GM23338 (cell line): ENCODE data around the gene GRIA3. TPM values are rescaled to one million over a fixed set of nuclear protein-coding genes. Genes with fewer than 3 reads are reported as not detected.

ENCODE experiments used
- ATAC-seq: fragments of 200-7000 bp; cut with Tn5 transposase; 3 replicates; pipeline ENCODE4 v1.9.1; 2020
- DNase-seq: peaks from one replicate; pipeline ENCODE4 v3.0.0-alpha.2; 2015; ENCODE audit warnings: low spot score
- H2AFZ ChIP-seq: fragments of 200-600 bp; sonication (generic); 2 replicates; pipeline ENCODE4 v1.8.0; 2016; ENCODE audit warnings: antibody characterized with exemption, mild to moderate bottlenecking, moderate library complexity
- H3F3A ChIP-seq: fragments of 200-600 bp; sonication (generic); replicated peaks from 2 replicates; pipeline ENCODE4 v1.8.0; 2017; ENCODE audit warnings: antibody characterized with exemption, mixed run types, low read depth
- H3K27ac ChIP-seq: fragments of 200-600 bp; sonication (generic); 2 replicates; pipeline ENCODE4 v1.6.1; 2016; ENCODE audit warnings: low read depth
- H3K27me3 ChIP-seq: fragments of 200-600 bp; sonication (generic); 2 replicates; pipeline ENCODE4 v1.8.0; 2016; ENCODE audit warnings: mild to moderate bottlenecking, mixed run types, moderate library complexity; ENCODE audit not compliant: insufficient read depth
- H3K36me3 ChIP-seq: fragments of 200-600 bp; sonication (generic); 2 replicates; pipeline ENCODE4 v1.8.0; 2016; ENCODE audit warnings: mild to moderate bottlenecking; ENCODE audit not compliant: insufficient read depth
- H3K4me1 ChIP-seq: fragments of 200-600 bp; sonication (generic); 2 replicates; pipeline ENCODE4 v1.8.0; 2016; ENCODE audit warnings: mild to moderate bottlenecking, moderate library complexity; ENCODE audit not compliant: insufficient read depth
- H3K4me2 ChIP-seq: fragments of 200-600 bp; sonication (generic); 2 replicates; pipeline ENCODE4 v1.7.1; 2017; ENCODE audit warnings: mixed run types
- H3K4me3 ChIP-seq: fragments of 200-600 bp; sonication (generic); 2 replicates; pipeline ENCODE4 v1.6.1; 2016; ENCODE audit warnings: mixed run types
- H3K79me2 ChIP-seq: fragments of 200-600 bp; sonication (generic); replicated peaks from 2 replicates; pipeline ENCODE4 v1.8.0; 2017; ENCODE audit warnings: mild to moderate bottlenecking; ENCODE audit not compliant: insufficient read depth
- H3K9me2 ChIP-seq: fragments of 200-600 bp; sonication (generic); 2 replicates; pipeline ENCODE4 v1.8.0; 2017; ENCODE audit not compliant: insufficient read depth
- H4K20me1 ChIP-seq: fragments of 200-600 bp; sonication (generic); replicated peaks from 2 replicates; pipeline ENCODE4 v1.8.0; 2017; ENCODE audit warnings: mild to moderate bottlenecking; ENCODE audit not compliant: insufficient read depth
- H3K27ac Mint-ChIP-seq: 2 replicates; pipeline ENCODE4 v1.8.0; 2020; ENCODE audit warnings: inconsistent platforms, mild to moderate bottlenecking, moderate library complexity, mixed read lengths
- H3K27me3 Mint-ChIP-seq: 3 replicates; pipeline ENCODE4 v1.8.0; 2022; ENCODE audit warnings: low read depth, mild to moderate bottlenecking, moderate library complexity, mixed read lengths, inconsistent platforms; ENCODE audit not compliant: insufficient read depth, poor library complexity
- H3K36me3 Mint-ChIP-seq: 3 replicates; pipeline ENCODE4 v1.8.0; 2021; ENCODE audit warnings: low read depth, mild to moderate bottlenecking, inconsistent platforms, moderate library complexity, mixed read lengths
- H3K4me1 Mint-ChIP-seq: 3 replicates; pipeline ENCODE4 v1.8.0; 2020; ENCODE audit warnings: mild to moderate bottlenecking, inconsistent platforms, mixed read lengths
- H3K4me3 Mint-ChIP-seq: 3 replicates; pipeline ENCODE4 v1.8.0; 2021; ENCODE audit warnings: moderate library complexity, mild to moderate bottlenecking, inconsistent platforms, mixed read lengths
- H3K9me3 Mint-ChIP-seq: 3 replicates; pipeline ENCODE4 v1.8.0; 2020; ENCODE audit warnings: moderate library complexity, mild to moderate bottlenecking, inconsistent platforms, mixed read lengths
- CREB1 ChIP-seq: fragments of 250-450 bp; sonication (Bioruptor Pico); IDR thresholded peaks from 2 replicates; pipeline ENCODE4 v1.5.0; 2020; ENCODE audit warnings: low read depth, mild to moderate bottlenecking, moderate library complexity
- EZH2 ChIP-seq: fragments of 200-600 bp; sonication (generic); IDR thresholded peaks from one replicate; pipeline ENCODE4 v1.8.0; 2017; ENCODE audit warnings: antibody characterized with exemption, mild to moderate bottlenecking, low read depth; ENCODE audit not compliant: unreplicated experiment
- EZH2phosphoT487 ChIP-seq: fragments of 200-600 bp; sonication (generic); IDR thresholded peaks from one replicate; pipeline ENCODE4 v1.8.1; 2018; ENCODE audit warnings: antibody characterized with exemption; ENCODE audit not compliant: unreplicated experiment
- JUNB ChIP-seq: IDR thresholded peaks from one replicate; pipeline ENCODE4 v1.6.1; 2016; ENCODE audit warnings: antibody characterized with exemption; ENCODE audit not compliant: unreplicated experiment
- NANOG ChIP-seq: IDR thresholded peaks from 2 replicates; pipeline ENCODE4 v1.6.1; 2016; ENCODE audit warnings: antibody characterized with exemption, borderline replicate concordance
- POLR2AphosphoS5 ChIP-seq: IDR thresholded peaks from 2 replicates; pipeline ENCODE4 v1.6.1; 2016; ENCODE audit warnings: antibody characterized with exemption, low read depth
- STAT1 ChIP-seq: IDR thresholded peaks from one replicate; pipeline ENCODE4 v1.6.1; 2016; ENCODE audit warnings: antibody characterized with exemption; ENCODE audit not compliant: unreplicated experiment
- ZNF114 ChIP-seq: fragments of 250-450 bp; sonication (Bioruptor Pico); IDR thresholded peaks from 2 replicates; pipeline ENCODE4 v1.5.0; 2020; ENCODE audit warnings: mild to moderate bottlenecking, moderate library complexity
- ZNF331 ChIP-seq: fragments of 250-450 bp; sonication (Bioruptor Pico); IDR thresholded peaks from 2 replicates; pipeline ENCODE4 v1.5.0; 2020; ENCODE audit warnings: low read depth, mild to moderate bottlenecking, moderate library complexity
- polyA plus RNA-seq: library from polyadenylated mRNA; unstranded; fragments of >200 nt; fragmentation: Nextera tagmentation; extraction: Ambion mirVana; gene quantifications from 2 replicates; pipeline ENCODE4 v1.2.1, GENCODE V29; 2016
- total RNA-seq: library from RNA; depleted of rRNA; stranded (reverse); fragments of >200 nt; shearing (Covaris generic); gene quantifications from 2 replicates; pipeline ENCODE4 v1.2.3, GENCODE V29; 2014
- TF ChIP-seq, protein P1 (sequence below): IDR thresholded peaks from 2 replicates; pipeline ENCODE4 v1.6.1; 2016; ENCODE audit warnings: antibody characterized with exemption
- TF ChIP-seq, protein P2 (sequence below), 2 experiments: fragments of 200-600 bp in 1 of 2; sonication (generic) in 1 of 2; conservative IDR thresholded peaks; 2 replicates each; pipeline versions ENCODE4 v1.5.1 to v1.6.1; 2016 to 2017; ENCODE audit warnings: antibody characterized with exemption in 2 of 2, low read depth in 2 of 2, mild to moderate bottlenecking in 2 of 2, moderate library complexity in 1 of 2
- TF ChIP-seq, protein P3 (sequence below): IDR thresholded peaks from one replicate; pipeline ENCODE4 v1.6.1; 2018; ENCODE audit warnings: antibody characterized with exemption; ENCODE audit not compliant: unreplicated experiment
- TF ChIP-seq, protein P4 (sequence below): fragments of 250-450 bp; sonication (Bioruptor Pico); IDR thresholded peaks from 2 replicates; pipeline ENCODE4 v1.5.0; 2020; ENCODE audit warnings: mild to moderate bottlenecking, moderate library complexity

GRIA3 gene
- total and polyA plus RNA-seq, 2 experiments from 2014 or later: 2.7 to 5.6 TPM

DNA sequence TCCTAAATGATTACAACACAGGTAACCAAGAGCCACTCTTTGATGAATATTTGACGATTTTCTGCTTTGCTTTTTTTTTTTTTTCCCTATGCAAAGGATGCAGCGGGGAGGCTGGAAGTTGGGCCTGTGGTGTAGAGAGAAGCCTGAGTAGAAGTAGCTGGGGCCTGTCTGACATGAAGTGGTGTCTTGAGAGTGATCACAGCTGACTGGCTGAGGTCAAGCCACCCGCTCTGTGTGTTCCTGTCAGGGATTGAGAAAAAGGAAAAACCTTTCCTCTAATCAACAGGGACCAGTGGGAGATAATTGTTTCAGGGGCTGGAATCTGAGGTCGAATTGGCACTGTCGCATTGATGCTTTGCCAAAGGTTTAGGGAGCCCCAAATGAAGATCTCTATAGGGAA, 258.7 kb downstream of the GRIA3 start:
- Histone ChIP-seq H3K4me1 (no peaks in the 10 kb centered on the region), H3K36me3 (no peaks in the 10 kb centered on the region), H3K27me3 (no peaks in the 10 kb centered on the region), H3K9me2 (no peaks in the 10 kb centered on the region), H3K4me3 (no peak overlapping the region), H3K27ac (no peak overlapping the region), H3K79me2 (no peaks in the 10 kb centered on the region), H2AFZ (no peak overlapping the region), H4K20me1 (no peaks in the 10 kb centered on the region), H3F3A (no peaks in the 10 kb centered on the region), H3K4me2 (no peak overlapping the region)
- ATAC-seq: no peak
- Mint-ChIP-seq H3K4me3 (no peak overlapping the region), H3K4me1 (no peaks in the 10 kb centered on the region; the same call in 2 of the 3 replicates), H3K27me3 (no peaks in the 10 kb centered on the region), H3K9me3 (no peaks in the 10 kb centered on the region; the same call in 2 of the 3 replicates), H3K27ac (no peak overlapping the region), H3K36me3 (no peaks in the 10 kb centered on the region)
- TF ChIP-seq, protein P1, sequence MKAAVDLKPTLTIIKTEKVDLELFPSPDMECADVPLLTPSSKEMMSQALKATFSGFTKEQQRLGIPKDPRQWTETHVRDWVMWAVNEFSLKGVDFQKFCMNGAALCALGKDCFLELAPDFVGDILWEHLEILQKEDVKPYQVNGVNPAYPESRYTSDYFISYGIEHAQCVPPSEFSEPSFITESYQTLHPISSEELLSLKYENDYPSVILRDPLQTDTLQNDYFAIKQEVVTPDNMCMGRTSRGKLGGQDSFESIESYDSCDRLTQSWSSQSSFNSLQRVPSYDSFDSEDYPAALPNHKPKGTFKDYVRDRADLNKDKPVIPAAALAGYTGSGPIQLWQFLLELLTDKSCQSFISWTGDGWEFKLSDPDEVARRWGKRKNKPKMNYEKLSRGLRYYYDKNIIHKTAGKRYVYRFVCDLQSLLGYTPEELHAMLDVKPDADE: no peak
- TF ChIP-seq EZH2 (no peak), JUNB (no peak), POLR2AphosphoS5 (no peak), CREB1 (CRISPR knock-in tag) (no peak), ZNF331 (CRISPR knock-in tag) (no peak), NANOG (no peak), ZNF114 (no peak), STAT1 (no peak), EZH2phosphoT487 (no peak)
- TF ChIP-seq, protein P2, sequence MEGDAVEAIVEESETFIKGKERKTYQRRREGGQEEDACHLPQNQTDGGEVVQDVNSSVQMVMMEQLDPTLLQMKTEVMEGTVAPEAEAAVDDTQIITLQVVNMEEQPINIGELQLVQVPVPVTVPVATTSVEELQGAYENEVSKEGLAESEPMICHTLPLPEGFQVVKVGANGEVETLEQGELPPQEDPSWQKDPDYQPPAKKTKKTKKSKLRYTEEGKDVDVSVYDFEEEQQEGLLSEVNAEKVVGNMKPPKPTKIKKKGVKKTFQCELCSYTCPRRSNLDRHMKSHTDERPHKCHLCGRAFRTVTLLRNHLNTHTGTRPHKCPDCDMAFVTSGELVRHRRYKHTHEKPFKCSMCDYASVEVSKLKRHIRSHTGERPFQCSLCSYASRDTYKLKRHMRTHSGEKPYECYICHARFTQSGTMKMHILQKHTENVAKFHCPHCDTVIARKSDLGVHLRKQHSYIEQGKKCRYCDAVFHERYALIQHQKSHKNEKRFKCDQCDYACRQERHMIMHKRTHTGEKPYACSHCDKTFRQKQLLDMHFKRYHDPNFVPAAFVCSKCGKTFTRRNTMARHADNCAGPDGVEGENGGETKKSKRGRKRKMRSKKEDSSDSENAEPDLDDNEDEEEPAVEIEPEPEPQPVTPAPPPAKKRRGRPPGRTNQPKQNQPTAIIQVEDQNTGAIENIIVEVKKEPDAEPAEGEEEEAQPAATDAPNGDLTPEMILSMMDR (conservative IDR thresholded peaks at IDR 0.05; ENCODE audit: low read depth in 2 of 2): no peak
- TF ChIP-seq, protein P3, sequence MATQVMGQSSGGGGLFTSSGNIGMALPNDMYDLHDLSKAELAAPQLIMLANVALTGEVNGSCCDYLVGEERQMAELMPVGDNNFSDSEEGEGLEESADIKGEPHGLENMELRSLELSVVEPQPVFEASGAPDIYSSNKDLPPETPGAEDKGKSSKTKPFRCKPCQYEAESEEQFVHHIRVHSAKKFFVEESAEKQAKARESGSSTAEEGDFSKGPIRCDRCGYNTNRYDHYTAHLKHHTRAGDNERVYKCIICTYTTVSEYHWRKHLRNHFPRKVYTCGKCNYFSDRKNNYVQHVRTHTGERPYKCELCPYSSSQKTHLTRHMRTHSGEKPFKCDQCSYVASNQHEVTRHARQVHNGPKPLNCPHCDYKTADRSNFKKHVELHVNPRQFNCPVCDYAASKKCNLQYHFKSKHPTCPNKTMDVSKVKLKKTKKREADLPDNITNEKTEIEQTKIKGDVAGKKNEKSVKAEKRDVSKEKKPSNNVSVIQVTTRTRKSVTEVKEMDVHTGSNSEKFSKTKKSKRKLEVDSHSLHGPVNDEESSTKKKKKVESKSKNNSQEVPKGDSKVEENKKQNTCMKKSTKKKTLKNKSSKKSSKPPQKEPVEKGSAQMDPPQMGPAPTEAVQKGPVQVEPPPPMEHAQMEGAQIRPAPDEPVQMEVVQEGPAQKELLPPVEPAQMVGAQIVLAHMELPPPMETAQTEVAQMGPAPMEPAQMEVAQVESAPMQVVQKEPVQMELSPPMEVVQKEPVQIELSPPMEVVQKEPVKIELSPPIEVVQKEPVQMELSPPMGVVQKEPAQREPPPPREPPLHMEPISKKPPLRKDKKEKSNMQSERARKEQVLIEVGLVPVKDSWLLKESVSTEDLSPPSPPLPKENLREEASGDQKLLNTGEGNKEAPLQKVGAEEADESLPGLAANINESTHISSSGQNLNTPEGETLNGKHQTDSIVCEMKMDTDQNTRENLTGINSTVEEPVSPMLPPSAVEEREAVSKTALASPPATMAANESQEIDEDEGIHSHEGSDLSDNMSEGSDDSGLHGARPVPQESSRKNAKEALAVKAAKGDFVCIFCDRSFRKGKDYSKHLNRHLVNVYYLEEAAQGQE: no peak
- TF ChIP-seq, protein P4, sequence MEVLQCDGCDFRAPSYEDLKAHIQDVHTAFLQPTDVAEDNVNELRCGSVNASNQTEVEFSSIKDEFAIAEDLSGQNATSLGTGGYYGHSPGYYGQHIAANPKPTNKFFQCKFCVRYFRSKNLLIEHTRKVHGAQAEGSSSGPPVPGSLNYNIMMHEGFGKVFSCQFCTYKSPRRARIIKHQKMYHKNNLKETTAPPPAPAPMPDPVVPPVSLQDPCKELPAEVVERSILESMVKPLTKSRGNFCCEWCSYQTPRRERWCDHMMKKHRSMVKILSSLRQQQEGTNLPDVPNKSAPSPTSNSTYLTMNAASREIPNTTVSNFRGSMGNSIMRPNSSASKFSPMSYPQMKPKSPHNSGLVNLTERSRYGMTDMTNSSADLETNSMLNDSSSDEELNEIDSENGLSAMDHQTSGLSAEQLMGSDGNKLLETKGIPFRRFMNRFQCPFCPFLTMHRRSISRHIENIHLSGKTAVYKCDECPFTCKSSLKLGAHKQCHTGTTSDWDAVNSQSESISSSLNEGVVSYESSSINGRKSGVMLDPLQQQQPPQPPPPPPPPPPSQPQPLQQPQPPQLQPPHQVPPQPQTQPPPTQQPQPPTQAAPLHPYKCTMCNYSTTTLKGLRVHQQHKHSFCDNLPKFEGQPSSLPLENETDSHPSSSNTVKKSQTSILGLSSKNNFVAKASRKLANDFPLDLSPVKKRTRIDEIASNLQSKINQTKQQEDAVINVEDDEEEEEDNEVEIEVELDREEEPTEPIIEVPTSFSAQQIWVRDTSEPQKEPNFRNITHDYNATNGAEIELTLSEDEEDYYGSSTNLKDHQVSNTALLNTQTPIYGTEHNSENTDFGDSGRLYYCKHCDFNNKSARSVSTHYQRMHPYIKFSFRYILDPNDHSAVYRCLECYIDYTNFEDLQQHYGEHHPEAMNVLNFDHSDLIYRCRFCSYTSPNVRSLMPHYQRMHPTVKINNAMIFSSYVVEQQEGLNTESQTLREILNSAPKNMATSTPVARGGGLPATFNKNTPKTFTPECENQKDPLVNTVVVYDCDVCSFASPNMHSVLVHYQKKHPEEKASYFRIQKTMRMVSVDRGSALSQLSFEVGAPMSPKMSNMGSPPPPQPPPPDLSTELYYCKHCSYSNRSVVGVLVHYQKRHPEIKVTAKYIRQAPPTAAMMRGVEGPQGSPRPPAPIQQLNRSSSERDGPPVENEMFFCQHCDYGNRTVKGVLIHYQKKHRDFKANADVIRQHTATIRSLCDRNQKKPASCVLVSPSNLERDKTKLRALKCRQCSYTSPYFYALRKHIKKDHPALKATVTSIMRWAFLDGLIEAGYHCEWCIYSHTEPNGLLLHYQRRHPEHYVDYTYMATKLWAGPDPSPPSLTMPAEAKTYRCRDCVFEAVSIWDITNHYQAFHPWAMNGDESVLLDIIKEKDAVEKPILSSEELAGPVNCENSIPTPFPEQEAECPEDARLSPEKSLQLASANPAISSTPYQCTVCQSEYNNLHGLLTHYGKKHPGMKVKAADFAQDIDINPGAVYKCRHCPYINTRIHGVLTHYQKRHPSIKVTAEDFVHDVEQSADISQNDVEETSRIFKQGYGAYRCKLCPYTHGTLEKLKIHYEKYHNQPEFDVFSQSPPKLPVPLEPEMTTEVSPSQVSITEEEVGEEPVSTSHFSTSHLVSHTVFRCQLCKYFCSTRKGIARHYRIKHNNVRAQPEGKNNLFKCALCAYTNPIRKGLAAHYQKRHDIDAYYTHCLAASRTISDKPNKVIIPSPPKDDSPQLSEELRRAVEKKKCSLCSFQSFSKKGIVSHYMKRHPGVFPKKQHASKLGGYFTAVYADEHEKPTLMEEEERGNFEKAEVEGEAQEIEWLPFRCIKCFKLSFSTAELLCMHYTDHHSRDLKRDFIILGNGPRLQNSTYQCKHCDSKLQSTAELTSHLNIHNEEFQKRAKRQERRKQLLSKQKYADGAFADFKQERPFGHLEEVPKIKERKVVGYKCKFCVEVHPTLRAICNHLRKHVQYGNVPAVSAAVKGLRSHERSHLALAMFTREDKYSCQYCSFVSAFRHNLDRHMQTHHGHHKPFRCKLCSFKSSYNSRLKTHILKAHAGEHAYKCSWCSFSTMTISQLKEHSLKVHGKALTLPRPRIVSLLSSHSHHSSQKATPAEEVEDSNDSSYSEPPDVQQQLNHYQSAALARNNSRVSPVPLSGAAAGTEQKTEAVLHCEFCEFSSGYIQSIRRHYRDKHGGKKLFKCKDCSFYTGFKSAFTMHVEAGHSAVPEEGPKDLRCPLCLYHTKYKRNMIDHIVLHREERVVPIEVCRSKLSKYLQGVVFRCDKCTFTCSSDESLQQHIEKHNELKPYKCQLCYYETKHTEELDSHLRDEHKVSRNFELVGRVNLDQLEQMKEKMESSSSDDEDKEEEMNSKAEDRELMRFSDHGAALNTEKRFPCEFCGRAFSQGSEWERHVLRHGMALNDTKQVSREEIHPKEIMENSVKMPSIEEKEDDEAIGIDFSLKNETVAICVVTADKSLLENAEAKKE: no peak
- DNase-seq: no peak
